Nephron (organoid): ENCODE results near the gene TGM2.
A peak's percentile ranks its signal among the peaks of the same experiment; 100 is the strongest.

Experiments
- H3K27ac Mint-ChIP-seq, 3 experiments: 2 replicates each; pipeline ENCODE4 v1.8.0; 2020; ENCODE audit warnings: mixed read lengths in 3 of 3, mild to moderate bottlenecking in 2 of 3, moderate library complexity in 1 of 3
- H3K27me3 Mint-ChIP-seq: 2 replicates; pipeline ENCODE4 v1.8.0; 2021; ENCODE audit warnings: low read depth, mild to moderate bottlenecking, moderate library complexity, mixed read lengths
- H3K36me3 Mint-ChIP-seq: 2 replicates; pipeline ENCODE4 v1.8.0; 2020; ENCODE audit warnings: low read depth, mixed read lengths
- H3K4me1 Mint-ChIP-seq: 2 replicates; pipeline ENCODE4 v1.8.0; 2020; ENCODE audit warnings: mixed read lengths
- H3K4me3 Mint-ChIP-seq, 3 experiments: 2 replicates each; pipeline ENCODE4 v1.8.0; 2020; ENCODE audit warnings: mild to moderate bottlenecking in 3 of 3, mixed read lengths in 3 of 3, moderate library complexity in 2 of 3
- H3K9me3 Mint-ChIP-seq: 2 replicates; pipeline ENCODE4 v1.8.0; 2020; ENCODE audit warnings: mixed read lengths
- CTCF ChIP-seq, 3 experiments: fragments of 200-600 bp; sonication (generic); IDR thresholded peaks; one replicate each; pipeline ENCODE4 v1.5.0; 2021; ENCODE audit warnings: antibody characterized with exemption in 3 of 3; ENCODE audit not compliant: unreplicated experiment in 3 of 3

Gene TGM2

GRCh38 chr20:38167851-38168760 is 3.0 kb upstream of the TGM2 start:
- Mint-ChIP-seq H3K4me1 (peaks cover 57% of the 10 kb centered on the region), H3K27me3 (peaks cover 7% of the 10 kb centered on the region), H3K27ac (peak overlapping the region; percentile 7 to 93 (median 85)), H3K4me3 (peak overlapping the region in 1 of 3 experiments; percentile 43), H3K36me3 (no peaks in the 10 kb centered on the region), H3K9me3 (no peaks in the 10 kb centered on the region)
- no peak for TF ChIP-seq CTCF (IDR thresholded peaks at IDR 0.05; ENCODE audit: unreplicated experiment in 3 of 3)

- no peak for TF ChIP-seq CTCF (IDR thresholded peaks at IDR 0.05; ENCODE audit: unreplicated experiment in 3 of 3)
- Mint-ChIP-seq H3K27me3 (peaks cover 11% of the 10 kb centered on the region), H3K4me3 (peak overlapping the region in 1 of 3 experiments; percentile 43), H3K9me3 (no peaks in the 10 kb centered on the region), H3K4me1 (peaks cover 51% of the 10 kb centered on the region), H3K36me3 (no peaks in the 10 kb centered on the region), H3K27ac (peak overlapping the region; percentile 7 to 37 (median 19))
Measured at GRCh38 chr20:38167328-38167850, 2.3 kb upstream of the TGM2 start.

- TF ChIP-seq CTCF (IDR thresholded peaks at IDR 0.05; ENCODE audit: unreplicated experiment in 3 of 3) = no peak
- Mint-ChIP-seq H3K27ac (peak overlapping the region in 2 of 3 experiments; percentile 49 to 76), H3K9me3 (no peaks in the 10 kb centered on the region), H3K4me1 (peaks cover 46% of the 10 kb centered on the region), H3K4me3 (peak overlapping the region in 1 of 3 experiments; percentile 65), H3K36me3 (no peaks in the 10 kb centered on the region), H3K27me3 (peaks cover 11% of the 10 kb centered on the region)
Measured at GRCh38 chr20:38166703-38167233, 1.7 kb upstream of the TGM2 start.

- Mint-ChIP-seq H3K9me3 (no peaks in the 10 kb centered on the region), H3K27ac (peak overlapping the region in 2 of 3 experiments; percentile 49 to 76), H3K27me3 (peaks cover 11% of the 10 kb centered on the region), H3K4me3 (peak overlapping the region; percentile 64 to 68 (median 65)), H3K36me3 (no peaks in the 10 kb centered on the region), H3K4me1 (peaks cover 43% of the 10 kb centered on the region)
- no peak for TF ChIP-seq CTCF (IDR thresholded peaks at IDR 0.05; ENCODE audit: unreplicated experiment in 3 of 3)
Measured at GRCh38 chr20:38165966-38166702, 1.1 kb upstream of the TGM2 start.

GRCh38 chr20:38164624-38165088 is 414 bp downstream of the TGM2 start:
- Mint-ChIP-seq H3K9me3 (no peaks in the 10 kb centered on the region), H3K27me3 (peaks cover 7% of the 10 kb centered on the region), H3K36me3 (no peaks in the 10 kb centered on the region), H3K4me3 (peak overlapping the region; percentile 53 to 73 (median 61)), H3K4me1 (peaks cover 31% of the 10 kb centered on the region), H3K27ac (peak overlapping the region in 2 of 3 experiments; percentile 27 to 33)
- TF ChIP-seq CTCF (IDR thresholded peaks at IDR 0.05; ENCODE audit: unreplicated experiment in 3 of 3) = no peak
